LNCaP clone FGC (cell line): ENCODE measurements around the gene PNKP.

ENCODE experiments used
- DNase-seq: peaks from one replicate; pipeline ENCODE4 v3.0.0-alpha.2; 2011; ENCODE audit warnings: low read depth
- H3K4me3 ChIP-seq: 2 replicates; pipeline ENCODE4 v1.5.1; 2011; ENCODE audit warnings: mild to moderate bottlenecking, low read depth, low read length, control low read depth
- TF ChIP-seq, protein P1 (sequence below): IDR thresholded peaks from 2 replicates; pipeline ENCODE4 v1.5.1; 2012; ENCODE audit warnings: mild to moderate bottlenecking; ENCODE audit not compliant: control insufficient read depth, insufficient read depth; ENCODE audit errors: extremely low read depth

The PNKP gene

GRCh38 chr19:49866933-49867782, at the start of gene PNKP:
TSS of gene PNKP (minus strand) at chr19:49867576. CDS start at chr19:49867204, 372 bp downstream.
- peak within 1 kb of the TSS; percentile 87 for H3K4me3 ChIP-seq
- peak; percentile 64 for DNase-seq
- TF ChIP-seq, protein P1, sequence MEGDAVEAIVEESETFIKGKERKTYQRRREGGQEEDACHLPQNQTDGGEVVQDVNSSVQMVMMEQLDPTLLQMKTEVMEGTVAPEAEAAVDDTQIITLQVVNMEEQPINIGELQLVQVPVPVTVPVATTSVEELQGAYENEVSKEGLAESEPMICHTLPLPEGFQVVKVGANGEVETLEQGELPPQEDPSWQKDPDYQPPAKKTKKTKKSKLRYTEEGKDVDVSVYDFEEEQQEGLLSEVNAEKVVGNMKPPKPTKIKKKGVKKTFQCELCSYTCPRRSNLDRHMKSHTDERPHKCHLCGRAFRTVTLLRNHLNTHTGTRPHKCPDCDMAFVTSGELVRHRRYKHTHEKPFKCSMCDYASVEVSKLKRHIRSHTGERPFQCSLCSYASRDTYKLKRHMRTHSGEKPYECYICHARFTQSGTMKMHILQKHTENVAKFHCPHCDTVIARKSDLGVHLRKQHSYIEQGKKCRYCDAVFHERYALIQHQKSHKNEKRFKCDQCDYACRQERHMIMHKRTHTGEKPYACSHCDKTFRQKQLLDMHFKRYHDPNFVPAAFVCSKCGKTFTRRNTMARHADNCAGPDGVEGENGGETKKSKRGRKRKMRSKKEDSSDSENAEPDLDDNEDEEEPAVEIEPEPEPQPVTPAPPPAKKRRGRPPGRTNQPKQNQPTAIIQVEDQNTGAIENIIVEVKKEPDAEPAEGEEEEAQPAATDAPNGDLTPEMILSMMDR, result no peak

DNA sequence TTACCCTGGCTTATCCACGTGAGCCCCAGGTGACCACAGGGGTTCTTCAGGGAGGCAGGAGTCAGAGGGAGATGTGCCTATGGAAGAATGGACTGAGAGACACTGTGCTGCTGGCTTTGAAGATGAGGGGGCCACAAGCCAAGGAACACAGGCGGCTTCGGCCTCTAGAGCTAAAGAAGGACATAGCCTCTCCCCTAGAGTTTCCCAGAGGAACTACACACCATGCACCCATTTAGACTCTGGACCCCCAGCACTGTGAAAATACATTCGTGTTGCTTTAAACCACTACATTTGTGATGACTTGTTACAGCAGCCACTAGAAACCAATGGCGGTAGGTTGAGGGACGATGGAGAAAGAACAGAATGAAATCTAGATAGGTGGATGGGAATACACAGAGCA, 47.9 kb upstream of the PNKP start:
- no peak overlapping the region for H3K4me3 ChIP-seq
- DNase-seq, result no peak
- TF ChIP-seq, protein P1, result no peak

GRCh38 chr19:49913720-49914119, 46.3 kb upstream of the PNKP start:
- no peak overlapping the region for H3K4me3 ChIP-seq
- no peak for DNase-seq
- TF ChIP-seq, protein P1, result no peak

DNA sequence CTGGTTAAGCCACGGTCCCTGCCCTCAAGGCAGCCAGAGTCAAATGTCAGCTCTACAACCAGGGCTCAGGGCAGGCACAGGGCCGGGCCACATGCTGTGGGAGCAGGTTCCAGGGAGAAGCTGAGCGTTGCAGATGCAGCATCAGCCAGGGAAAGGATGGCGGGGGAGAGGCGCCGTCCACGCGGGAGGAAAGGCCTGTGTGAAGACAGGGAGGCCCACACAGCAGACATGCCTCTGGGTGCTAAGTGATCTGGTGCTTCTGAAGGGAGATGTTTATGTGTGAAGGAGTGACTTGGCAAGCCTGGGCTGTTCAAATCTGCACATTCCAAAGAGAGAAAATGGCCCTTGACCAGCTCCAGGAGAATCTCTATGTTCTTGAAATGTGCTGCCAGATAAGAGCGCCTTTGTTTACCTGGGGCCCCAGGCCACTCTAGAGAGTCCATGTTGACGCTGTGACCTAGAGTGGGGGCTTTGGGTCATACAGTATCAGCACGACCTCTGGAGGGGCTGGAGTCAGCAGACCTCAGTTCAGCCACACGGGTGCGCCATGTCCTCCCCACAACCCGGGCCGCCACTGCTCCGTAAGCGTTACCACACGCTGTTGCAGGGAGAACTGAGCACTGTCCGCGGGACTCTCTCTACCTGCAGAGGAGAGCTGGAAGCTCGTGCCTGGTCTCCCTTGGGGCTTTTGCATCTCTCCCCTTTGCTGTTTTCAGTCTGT, 45.7 kb upstream of the PNKP start:
- H3K4me3 ChIP-seq, result no peak overlapping the region
- DNase-seq, result no peak
- TF ChIP-seq, protein P1, result no peak

DNA sequence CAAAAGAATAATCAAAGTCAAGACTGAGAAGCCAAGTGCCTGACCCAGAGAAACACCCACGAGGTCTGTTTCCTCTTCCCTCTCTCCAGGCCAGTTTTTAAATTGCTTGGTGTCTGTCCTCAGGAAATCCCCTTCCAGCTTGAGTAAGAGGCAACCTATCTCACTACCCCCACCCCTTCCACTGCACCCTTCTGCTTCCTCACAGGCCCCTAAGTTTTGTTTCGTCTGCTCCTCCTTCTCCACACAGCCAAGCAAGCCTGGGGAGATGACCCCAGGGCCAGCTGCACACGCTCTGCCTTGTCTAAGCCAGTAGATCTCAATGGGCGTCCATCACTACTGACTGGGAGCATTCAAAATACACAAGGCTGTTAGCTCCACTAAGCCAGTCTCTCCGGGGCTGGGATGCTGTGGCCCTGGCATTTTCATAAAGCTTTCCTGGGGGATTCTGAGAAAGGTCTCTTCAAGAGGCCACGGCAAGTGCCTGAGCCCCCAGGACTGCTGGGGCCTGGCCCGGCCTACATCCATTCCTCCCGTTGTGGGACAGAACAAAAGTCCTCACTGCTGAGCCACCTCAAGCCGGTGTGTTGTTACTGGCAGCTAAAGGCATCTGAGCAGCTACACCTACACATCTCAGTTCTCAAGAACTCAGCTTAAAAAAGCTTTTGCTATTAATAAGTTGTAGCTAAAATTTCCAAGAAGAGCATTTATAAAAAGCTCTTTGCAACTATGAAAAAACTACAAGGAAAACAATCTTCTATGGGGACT, 44.2 kb upstream of the PNKP start:
- DNase-seq, result no peak
- no peak overlapping the region for H3K4me3 ChIP-seq
- TF ChIP-seq, protein P1, result no peak

GRCh38 chr19:49910179-49910578, 42.8 kb upstream of the PNKP start:
- DNase-seq, result no peak
- TF ChIP-seq, protein P1, result no peak
- H3K4me3 ChIP-seq, result no peak overlapping the region
